Smooth muscle cell (in vitro differentiated cells): ENCODE results near the gene POLR2H. TPM values are rescaled to one million over a fixed set of nuclear protein-coding genes. Genes with fewer than 3 reads are reported as not detected.

ENCODE experiments used
- DNase-seq: peaks from one replicate; lab custom pipeline; 2025; ENCODE audit not compliant: unreplicated experiment; lab: John Stamatoyannopoulos, UW
- H2AFZ ChIP-seq: fragments of 200-600 bp; sonication (generic); 2 replicates; pipeline ENCODE4 v1.6.0; 2016; ENCODE audit warnings: antibody characterized with exemption, low read depth, mild to moderate bottlenecking
- H3F3A ChIP-seq: fragments of 200-600 bp; sonication (generic); 2 replicates; pipeline ENCODE4 v1.6.0; 2017; ENCODE audit warnings: antibody characterized with exemption, low read depth
- H3K27ac ChIP-seq: fragments of 200-600 bp; sonication (generic); 2 replicates; pipeline ENCODE4 v1.5.1; 2016; ENCODE audit warnings: low read depth, mild to moderate bottlenecking
- H3K27me3 ChIP-seq: fragments of 200-600 bp; sonication (generic); 2 replicates; pipeline ENCODE4 v1.6.1; 2016; ENCODE audit warnings: low read depth, mild to moderate bottlenecking
- H3K36me3 ChIP-seq: fragments of 200-600 bp; sonication (generic); 2 replicates; pipeline ENCODE4 v1.5.1; 2016; ENCODE audit warnings: low read depth
- H3K4me1 ChIP-seq: fragments of 200-600 bp; sonication (generic); 2 replicates; pipeline ENCODE4 v1.5.1; 2016; ENCODE audit warnings: low read depth
- H3K4me2 ChIP-seq: fragments of 200-600 bp; sonication (generic); 2 replicates; pipeline ENCODE4 v1.6.0; 2016; ENCODE audit warnings: mild to moderate bottlenecking
- H3K4me3 ChIP-seq: fragments of 200-600 bp; sonication (generic); 2 replicates; pipeline ENCODE4 v1.5.1; 2016; ENCODE audit warnings: mild to moderate bottlenecking
- H3K79me2 ChIP-seq: fragments of 200-600 bp; sonication (generic); 2 replicates; pipeline ENCODE4 v1.6.0; 2016; ENCODE audit warnings: low read depth, mild to moderate bottlenecking
- H3K9ac ChIP-seq: fragments of 200-600 bp; sonication (generic); 2 replicates; pipeline ENCODE4 v1.6.0; 2016; ENCODE audit warnings: low read depth
- H3K9me3 ChIP-seq: fragments of 200-600 bp; sonication (generic); replicated peaks from 2 replicates; pipeline ENCODE4 v1.5.1; 2016; ENCODE audit warnings: low read depth
- H4K20me1 ChIP-seq: fragments of 200-600 bp; sonication (generic); 2 replicates; pipeline ENCODE4 v1.6.0; 2016; ENCODE audit warnings: low read depth
- CTCF ChIP-seq: fragments of 200-600 bp; sonication (generic); IDR thresholded peaks from 2 replicates; pipeline ENCODE4 v1.5.1; 2017; ENCODE audit warnings: borderline replicate concordance, mild to moderate bottlenecking, antibody characterized with exemption; ENCODE audit not compliant: insufficient read depth, poor library complexity, severe bottlenecking
- whole genome bisulfite sequencing: methylation state at CpG from one replicate; pipeline ENCODE4 v1.1.7; 2016; ENCODE audit warnings: low lambda C conversion rate; 5-methylcytosine and 5-hydroxymethylcytosine counted together
- polyA plus RNA-seq: library from polyadenylated mRNA; unstranded; fragments of >200 nt; fragmentation: Nextera tagmentation; extraction: Ambion mirVana; gene quantifications from 2 replicates; pipeline ENCODE4 v1.2.1, GENCODE V29; 2016
- total RNA-seq: library from RNA; depleted of rRNA; stranded (reverse); fragments of >200 nt; gene quantifications from 2 replicates; pipeline ENCODE4 v1.2.3, GENCODE V29; 2014

Gene POLR2H
- total and polyA plus RNA-seq, 2 experiments from 2014 or later = 77.9 to 154 TPM

- no peak for TF ChIP-seq CTCF
- 91% methylated on average over 6 of the region's 6 CpGs for WGBS
- H3K4me2 ChIP-seq = no peak overlapping the region
- peaks cover 67% of the 10 kb centered on the region for H3K79me2 ChIP-seq
- H3K9me3 ChIP-seq = no peaks in the 10 kb centered on the region
- no peak overlapping the region for H2AFZ ChIP-seq
- no peak for DNase-seq
- H3K9ac ChIP-seq = no peak overlapping the region
- peaks cover 99% of the 10 kb centered on the region for H4K20me1 ChIP-seq
- H3K36me3 ChIP-seq = peaks cover 40% of the 10 kb centered on the region
- H3F3A ChIP-seq = peaks cover 27% of the 10 kb centered on the region
- peak overlapping the region; percentile 28 for H3K27ac ChIP-seq
- H3K27me3 ChIP-seq = no peaks in the 10 kb centered on the region
- H3K4me1 ChIP-seq = no peaks in the 10 kb centered on the region
- H3K4me3 ChIP-seq = no peak overlapping the region
These were observed 35.7 kb upstream of the POLR2H start for GRCh38 chr3:184325715-184326369.

- 96% methylated on average over 21 of the region's 21 CpGs for WGBS
These were observed 34.3 kb upstream of the POLR2H start for GRCh38 chr3:184327171-184327570.

GRCh38 chr3:184328516-184328915 is 33.0 kb upstream of the POLR2H start:
- DNase-seq = no peak
- Histone ChIP-seq H3K36me3 (peaks cover 34% of the 10 kb centered on the region), H3K4me1 (no peaks in the 10 kb centered on the region), H2AFZ (no peak overlapping the region), H3K27ac (no peak overlapping the region), H4K20me1 (peaks cover 99% of the 10 kb centered on the region), H3K9me3 (no peaks in the 10 kb centered on the region), H3F3A (peaks cover 54% of the 10 kb centered on the region), H3K9ac (no peak overlapping the region), H3K27me3 (no peaks in the 10 kb centered on the region), H3K4me2 (no peak overlapping the region), H3K4me3 (no peak overlapping the region), H3K79me2 (peaks cover 51% of the 10 kb centered on the region)
- 48% methylated on average over 3 of the region's 3 CpGs for WGBS
- TF ChIP-seq CTCF = no peak

More at GRCh38 chr3:184327171-184327570, 34.3 kb upstream of the POLR2H start:
- Histone ChIP-seq H3K9me3 (no peaks in the 10 kb centered on the region), H4K20me1 (peaks cover 99% of the 10 kb centered on the region), H3F3A (peaks cover 40% of the 10 kb centered on the region), H3K27ac (no peak overlapping the region), H3K4me3 (no peak overlapping the region), H3K4me2 (no peak overlapping the region), H3K4me1 (no peaks in the 10 kb centered on the region), H3K79me2 (peaks cover 60% of the 10 kb centered on the region), H3K27me3 (no peaks in the 10 kb centered on the region), H2AFZ (no peak overlapping the region), H3K36me3 (peaks cover 44% of the 10 kb centered on the region), H3K9ac (no peak overlapping the region)
- no peak for DNase-seq
- TF ChIP-seq CTCF = no peak
